Stomach (tissue), 4 donors: ENCODE results near the gene PACC1.

ENCODE experiments used
- EP300 ChIP-seq: sonication (generic); formaldehyde crosslinking; IDR thresholded peaks from one replicate; pipeline ENCODE4 v1.6.1; 2017; ENCODE audit warnings: antibody characterized with exemption
- POLR2A ChIP-seq, 4 donors: fragments of 450-650 bp; IDR thresholded peaks; one replicate each; pipeline ENCODE4 v1.6.1; 2016; ENCODE audit warnings: antibody characterized with exemption in 4 of 4, control low read depth in 2 of 4, mild to moderate bottlenecking in 1 of 4, moderate library complexity in 1 of 4
- TF ChIP-seq, protein P1 (sequence below), 7 experiments: fragments of 450-650 bp in 4 of 7; fragments of 200-600 bp in 3 of 7; sonication (generic) in 3 of 7; IDR thresholded peaks; one replicate each; pipeline ENCODE4 v1.5.1; 2016 to 2019; ENCODE audit warnings: antibody characterized with exemption in 7 of 7, control low read depth in 2 of 7, mild to moderate bottlenecking in 1 of 7

- TF ChIP-seq, protein P1, sequence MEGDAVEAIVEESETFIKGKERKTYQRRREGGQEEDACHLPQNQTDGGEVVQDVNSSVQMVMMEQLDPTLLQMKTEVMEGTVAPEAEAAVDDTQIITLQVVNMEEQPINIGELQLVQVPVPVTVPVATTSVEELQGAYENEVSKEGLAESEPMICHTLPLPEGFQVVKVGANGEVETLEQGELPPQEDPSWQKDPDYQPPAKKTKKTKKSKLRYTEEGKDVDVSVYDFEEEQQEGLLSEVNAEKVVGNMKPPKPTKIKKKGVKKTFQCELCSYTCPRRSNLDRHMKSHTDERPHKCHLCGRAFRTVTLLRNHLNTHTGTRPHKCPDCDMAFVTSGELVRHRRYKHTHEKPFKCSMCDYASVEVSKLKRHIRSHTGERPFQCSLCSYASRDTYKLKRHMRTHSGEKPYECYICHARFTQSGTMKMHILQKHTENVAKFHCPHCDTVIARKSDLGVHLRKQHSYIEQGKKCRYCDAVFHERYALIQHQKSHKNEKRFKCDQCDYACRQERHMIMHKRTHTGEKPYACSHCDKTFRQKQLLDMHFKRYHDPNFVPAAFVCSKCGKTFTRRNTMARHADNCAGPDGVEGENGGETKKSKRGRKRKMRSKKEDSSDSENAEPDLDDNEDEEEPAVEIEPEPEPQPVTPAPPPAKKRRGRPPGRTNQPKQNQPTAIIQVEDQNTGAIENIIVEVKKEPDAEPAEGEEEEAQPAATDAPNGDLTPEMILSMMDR (IDR thresholded peaks at IDR 0.05) = no peak
- TF ChIP-seq POLR2A (IDR thresholded peaks at IDR 0.05) (no peak), EP300 (no peak)
Measured at GRCh38 chr1:212463565-212464285, 49.0 kb upstream of the PACC1 start.
